Endodermal cell (in vitro differentiated cells): ENCODE measurements around the gene CYP4A22. TPM values are rescaled to one million over a fixed set of nuclear protein-coding genes. Genes with fewer than 3 reads are reported as not detected.
"Not testable (repeated sequence)": the region's sequence is repeated elsewhere in the genome, so short reads cannot be mapped to it uniquely, and the experiment has no call there.

Source experiments
- DNase-seq: peaks from one replicate; pipeline ENCODE4 v3.0.0-alpha.2; 2017
- H3K27ac ChIP-seq: 2 replicates; pipeline ENCODE4 v1.5.1; 2013; ENCODE audit warnings: mild to moderate bottlenecking, low read depth, low read length, moderate library complexity
- H3K27me3 ChIP-seq: 2 replicates; pipeline ENCODE4 v1.6.1; 2013; ENCODE audit warnings: mild to moderate bottlenecking, low read length, moderate library complexity; ENCODE audit not compliant: insufficient read depth, control insufficient read depth, poor library complexity, severe bottlenecking
- H3K36me3 ChIP-seq: 2 replicates; pipeline ENCODE4 v1.7.0; 2013; ENCODE audit warnings: mild to moderate bottlenecking, low read length, moderate library complexity; ENCODE audit not compliant: control insufficient read depth, insufficient read depth
- H3K4me1 ChIP-seq: one replicate; pipeline ENCODE4 v1.7.0; 2013; ENCODE audit warnings: low read length; ENCODE audit not compliant: control insufficient read depth, insufficient read depth
- H3K4me3 ChIP-seq: 2 replicates; pipeline ENCODE4 v1.5.1; 2013; ENCODE audit warnings: mild to moderate bottlenecking, low read length, moderate library complexity
- H3K9ac ChIP-seq: 2 replicates; pipeline ENCODE4 v1.6.1; 2013; ENCODE audit warnings: mild to moderate bottlenecking, low read length, moderate library complexity; ENCODE audit not compliant: poor library complexity, severe bottlenecking; ENCODE audit errors: extremely low read depth
- H3K9me3 ChIP-seq: 2 replicates; pipeline ENCODE4 v1.6.1; 2013; ENCODE audit warnings: mild to moderate bottlenecking, low read length, moderate library complexity; ENCODE audit not compliant: control insufficient read depth
- H3K27ac Mint-ChIP-seq: 2 replicates; pipeline ENCODE4 v1.8.0; 2020; ENCODE audit warnings: mixed read lengths
- H3K27me3 Mint-ChIP-seq: 2 replicates; pipeline ENCODE4 v1.8.0; 2021; ENCODE audit warnings: mild to moderate bottlenecking, mixed read lengths; ENCODE audit not compliant: insufficient read depth
- H3K36me3 Mint-ChIP-seq: 2 replicates; pipeline ENCODE4 v1.8.0; 2020; ENCODE audit warnings: low read depth, mixed read lengths
- H3K4me1 Mint-ChIP-seq: 2 replicates; pipeline ENCODE4 v1.8.0; 2020; ENCODE audit warnings: mixed read lengths
- H3K4me3 Mint-ChIP-seq: 2 replicates; pipeline ENCODE4 v1.8.0; 2020; ENCODE audit warnings: mild to moderate bottlenecking, moderate library complexity, mixed read lengths
- H3K9me3 Mint-ChIP-seq: 2 replicates; pipeline ENCODE4 v1.8.0; 2020; ENCODE audit warnings: mild to moderate bottlenecking, mixed read lengths
- CTCF ChIP-seq: fragments of 200-600 bp; sonication (generic); conservative IDR thresholded peaks from 2 replicates; pipeline ENCODE4 v1.5.0; 2021; ENCODE audit warnings: antibody characterized with exemption, mild to moderate bottlenecking
- WGBS, 2 experiments: methylation state at CpG; one replicate each; pipeline versions ENCODE4 v1.1.5 to v1.1.7; 2013; ENCODE audit warnings: missing lambda C conversion rate in 2 of 2, mixed read lengths in 1 of 2; ENCODE audit not compliant: insufficient coverage in 1 of 2, insufficient read length in 1 of 2; 5-methylcytosine and 5-hydroxymethylcytosine counted together
- total RNA-seq, 2 donors: library from RNA; stranded (reverse); fragmentation: NEBNext Ultra II Directional in 1 of 2; extraction: Animal tissue kit (Norgen Biotek cat#: 25700) in 1 of 2; gene quantifications; 2 replicates in 1 of 2; 3 replicates in 1 of 2; pipeline ENCODE4 v1.2.1, GENCODE V29; 2021

Gene CYP4A22
- total RNA-seq, 2 donors from 2014 or later, result 0.35 TPM; not detected in 1

- no peaks in the 10 kb centered on the region for H3K9me3 ChIP-seq
- no peak overlapping the region for H3K4me3 ChIP-seq
- no peak overlapping the region for H3K27ac ChIP-seq
- peaks cover 35% of the 10 kb centered on the region for H3K27me3 Mint-ChIP-seq
- no peak for TF ChIP-seq CTCF
- H3K9me3 Mint-ChIP-seq, result no peaks in the 10 kb centered on the region
- peaks cover 13% of the 10 kb centered on the region for H3K27me3 ChIP-seq
- H3K4me3 Mint-ChIP-seq, result no peak overlapping the region
- no peak overlapping the region for H3K27ac Mint-ChIP-seq
- H3K36me3 ChIP-seq, result no peaks in the 10 kb centered on the region
- no peaks in the 10 kb centered on the region for H3K36me3 Mint-ChIP-seq
- peaks cover 25% of the 10 kb centered on the region for H3K4me1 Mint-ChIP-seq
- H3K9ac ChIP-seq, result no peak overlapping the region
- DNase-seq, result no peak
- H3K4me1 ChIP-seq, result no peaks in the 10 kb centered on the region
Measured at GRCh38 chr1:47194311-47194710, 57.1 kb downstream of the CYP4A22 start.

- not testable (repeated sequence) for H3K4me3 Mint-ChIP-seq, H3K4me3 ChIP-seq, H3K27ac Mint-ChIP-seq, H3K9ac ChIP-seq, H3K27ac ChIP-seq, H3K36me3 Mint-ChIP-seq, H3K36me3 ChIP-seq, H3K9me3 Mint-ChIP-seq, H3K9me3 ChIP-seq, H3K4me1 ChIP-seq
- peaks cover 42% of the 10 kb centered on the region for H3K27me3 Mint-ChIP-seq
- H3K27me3 ChIP-seq, result peaks cover 13% of the 10 kb centered on the region
- peak; percentile 2 for DNase-seq
- 85 to 95% methylated on average over 6 to 7 of the region's 9 CpGs for WGBS, 2 experiments
- peaks cover 16% of the 10 kb centered on the region for H3K4me1 Mint-ChIP-seq
Measured at GRCh38 chr1:47195981-47196380, 58.7 kb downstream of the CYP4A22 start.

- H3K9ac ChIP-seq, result no peak overlapping the region
- no peaks in the 10 kb centered on the region for H3K36me3 ChIP-seq
- no peak overlapping the region for H3K27ac Mint-ChIP-seq
- peaks cover 12% of the 10 kb centered on the region for H3K4me1 Mint-ChIP-seq
- no peak overlapping the region for H3K4me3 Mint-ChIP-seq
- H3K27me3 Mint-ChIP-seq, result peaks cover 47% of the 10 kb centered on the region
- peak; percentile 71 for DNase-seq
- H3K9me3 ChIP-seq, result no peaks in the 10 kb centered on the region
- H3K36me3 Mint-ChIP-seq, result no peaks in the 10 kb centered on the region
- TF ChIP-seq CTCF, result peak; percentile 59
- no peaks in the 10 kb centered on the region for H3K9me3 Mint-ChIP-seq
- H3K27ac ChIP-seq, result no peak overlapping the region
- peaks cover 17% of the 10 kb centered on the region for H3K27me3 ChIP-seq
- no peak overlapping the region for H3K4me3 ChIP-seq
- WGBS, 2 experiments, result 82 to 100% methylated on average over 1 to 3 of the region's 3 CpGs
- no peaks in the 10 kb centered on the region for H3K4me1 ChIP-seq
Measured at GRCh38 chr1:47196622-47197021, 59.4 kb downstream of the CYP4A22 start.

- Mint-ChIP-seq H3K27me3 (peaks cover 47% of the 10 kb centered on the region), H3K4me1 (no peaks in the 10 kb centered on the region), H3K9me3 (no peaks in the 10 kb centered on the region), H3K27ac (no peak overlapping the region), H3K36me3 (no peaks in the 10 kb centered on the region), H3K4me3 (no peak overlapping the region)
- WGBS, 2 experiments, result 89 to 93% methylated on average over 2 to 4 of the region's 4 CpGs
- no peak overlapping the region for H3K9ac ChIP-seq
- TF ChIP-seq CTCF, result no peak
- no peak overlapping the region for H3K27ac ChIP-seq
- H3K27me3 ChIP-seq, result peaks cover 18% of the 10 kb centered on the region
- DNase-seq, result no peak
- no peaks in the 10 kb centered on the region for H3K9me3 ChIP-seq
- H3K4me3 ChIP-seq, result no peak overlapping the region
- no peaks in the 10 kb centered on the region for H3K36me3 ChIP-seq
- no peaks in the 10 kb centered on the region for H3K4me1 ChIP-seq
Measured at GRCh38 chr1:47198214-47198613, 61.0 kb downstream of the CYP4A22 start.
